SU-DHL-6 (cell line): ENCODE measurements around the gene TKFC.

Source experiments
- H2AFZ ChIP-seq: fragments of 200-600 bp; sonication (generic); 2 replicates; pipeline ENCODE4 v1.6.1; 2014; ENCODE audit warnings: low read depth, mild to moderate bottlenecking, moderate library complexity, mixed read lengths, antibody characterized with exemption, low read length; ENCODE audit not compliant: severe bottlenecking
- H3F3A ChIP-seq: fragments of 200-600 bp; shearing (Covaris generic); 2 replicates; pipeline ENCODE4 v1.6.0; 2016; ENCODE audit warnings: antibody characterized with exemption, mild to moderate bottlenecking; ENCODE audit not compliant: insufficient read depth
- H3K27ac ChIP-seq: fragments of 200-600 bp; sonication (generic); 2 replicates; pipeline ENCODE4 v1.5.1; 2016; ENCODE audit warnings: low read depth, mild to moderate bottlenecking, low read length, moderate library complexity, mixed read lengths
- H3K27me3 ChIP-seq: fragments of 200-600 bp; sonication (generic), shearing (Covaris generic); 2 replicates; pipeline ENCODE4 v1.6.0; 2014; ENCODE audit warnings: mild to moderate bottlenecking, low read length
- H3K36me3 ChIP-seq: fragments of 200-600 bp; sonication (generic); 2 replicates; pipeline ENCODE4 v1.6.1; 2014; ENCODE audit warnings: mild to moderate bottlenecking, low read length, mixed read lengths
- H3K4me2 ChIP-seq: fragments of 300-600, 200-600 bp; shearing (Covaris generic), sonication (generic); 2 replicates; pipeline ENCODE4 v1.6.0; 2014; ENCODE audit warnings: low read length, low read depth, mild to moderate bottlenecking; ENCODE audit not compliant: poor library complexity, severe bottlenecking
- H3K4me3 ChIP-seq: fragments of 200-600 bp; sonication (generic); 2 replicates; pipeline ENCODE4 v1.5.1; 2014; ENCODE audit warnings: antibody characterized with exemption, low read length, mild to moderate bottlenecking, mixed read lengths; ENCODE audit not compliant: insufficient read depth, poor library complexity, severe bottlenecking
- H3K79me2 ChIP-seq: fragments of 200-600 bp; sonication (generic); 2 replicates; pipeline ENCODE4 v1.6.1; 2014; ENCODE audit warnings: mild to moderate bottlenecking, low read length, moderate library complexity; ENCODE audit not compliant: insufficient read depth
- H3K9ac ChIP-seq: fragments of 200-600 bp; sonication (generic); 2 replicates; pipeline ENCODE4 v1.7.0; 2014; ENCODE audit warnings: mild to moderate bottlenecking, low read length
- H3K9me2 ChIP-seq: fragments of 200-600 bp; sonication (generic); replicated peaks from 2 replicates; pipeline ENCODE4 v1.6.1; 2014; ENCODE audit warnings: low read length; ENCODE audit not compliant: insufficient read depth
- H3K9me3 ChIP-seq: fragments of 200-600 bp; sonication (generic); 2 replicates; pipeline ENCODE4 v1.6.1; 2014; ENCODE audit warnings: low read length, mixed read lengths; ENCODE audit not compliant: insufficient read depth
- H4K20me1 ChIP-seq: fragments of 200-600 bp; sonication (generic); 2 replicates; pipeline ENCODE4 v1.6.1; 2014; ENCODE audit warnings: low read depth, mild to moderate bottlenecking, antibody characterized with exemption, low read length, moderate library complexity, mixed read lengths
- EZH2phosphoT487 ChIP-seq: fragments of 200-600 bp; sonication (generic), shearing (Covaris generic); conservative IDR thresholded peaks from 2 replicates; pipeline ENCODE4 v1.6.1; 2018; ENCODE audit warnings: mild to moderate bottlenecking, antibody characterized with exemption, low read length, moderate library complexity, mixed read lengths
- TF ChIP-seq, protein P1 (sequence below): fragments of 200-600 bp; sonication (generic); IDR thresholded peaks from one replicate; pipeline ENCODE4 v1.5.1; 2017; ENCODE audit warnings: antibody characterized with exemption, mild to moderate bottlenecking, low read length, moderate library complexity; ENCODE audit not compliant: insufficient read depth, poor library complexity, severe bottlenecking

TKFC gene

DNA sequence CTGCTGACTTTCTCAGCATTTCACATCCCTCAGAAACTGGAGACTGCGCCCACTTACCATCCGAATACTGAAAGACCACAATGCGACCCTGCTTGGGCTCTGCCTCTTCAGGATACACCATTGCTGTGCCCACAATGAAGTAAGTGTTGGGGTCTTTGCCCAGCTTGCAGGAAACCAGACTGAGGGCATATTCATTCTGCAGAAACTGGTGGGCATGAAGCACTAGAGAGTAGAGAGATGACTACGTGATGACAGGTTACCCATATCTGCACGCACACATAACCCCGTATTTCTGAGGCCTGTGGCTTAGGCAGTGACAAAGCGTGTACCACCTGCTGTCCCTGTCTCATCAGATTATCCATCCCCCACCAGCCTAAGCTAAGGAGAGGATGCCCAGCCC, 23.3 kb upstream of the TKFC start:
- no peaks in the 10 kb centered on the region for H3K79me2 ChIP-seq
- no peaks in the 10 kb centered on the region for H3F3A ChIP-seq
- no peak overlapping the region for H3K4me3 ChIP-seq
- no peak overlapping the region for H3K27ac ChIP-seq
- peaks cover 12% of the 10 kb centered on the region; the same call in 1 of the 2 replicates for H3K36me3 ChIP-seq
- no peak overlapping the region for H3K9ac ChIP-seq
- H3K4me2 ChIP-seq = no peak overlapping the region
- no peak for TF ChIP-seq EZH2phosphoT487
- TF ChIP-seq, protein P1, sequence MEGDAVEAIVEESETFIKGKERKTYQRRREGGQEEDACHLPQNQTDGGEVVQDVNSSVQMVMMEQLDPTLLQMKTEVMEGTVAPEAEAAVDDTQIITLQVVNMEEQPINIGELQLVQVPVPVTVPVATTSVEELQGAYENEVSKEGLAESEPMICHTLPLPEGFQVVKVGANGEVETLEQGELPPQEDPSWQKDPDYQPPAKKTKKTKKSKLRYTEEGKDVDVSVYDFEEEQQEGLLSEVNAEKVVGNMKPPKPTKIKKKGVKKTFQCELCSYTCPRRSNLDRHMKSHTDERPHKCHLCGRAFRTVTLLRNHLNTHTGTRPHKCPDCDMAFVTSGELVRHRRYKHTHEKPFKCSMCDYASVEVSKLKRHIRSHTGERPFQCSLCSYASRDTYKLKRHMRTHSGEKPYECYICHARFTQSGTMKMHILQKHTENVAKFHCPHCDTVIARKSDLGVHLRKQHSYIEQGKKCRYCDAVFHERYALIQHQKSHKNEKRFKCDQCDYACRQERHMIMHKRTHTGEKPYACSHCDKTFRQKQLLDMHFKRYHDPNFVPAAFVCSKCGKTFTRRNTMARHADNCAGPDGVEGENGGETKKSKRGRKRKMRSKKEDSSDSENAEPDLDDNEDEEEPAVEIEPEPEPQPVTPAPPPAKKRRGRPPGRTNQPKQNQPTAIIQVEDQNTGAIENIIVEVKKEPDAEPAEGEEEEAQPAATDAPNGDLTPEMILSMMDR = no peak
- no peaks in the 10 kb centered on the region for H3K27me3 ChIP-seq
- no peaks in the 10 kb centered on the region for H4K20me1 ChIP-seq
- H3K9me3 ChIP-seq = no peaks in the 10 kb centered on the region
- no peaks in the 10 kb centered on the region for H3K9me2 ChIP-seq
- H2AFZ ChIP-seq = no peak overlapping the region

DNA sequence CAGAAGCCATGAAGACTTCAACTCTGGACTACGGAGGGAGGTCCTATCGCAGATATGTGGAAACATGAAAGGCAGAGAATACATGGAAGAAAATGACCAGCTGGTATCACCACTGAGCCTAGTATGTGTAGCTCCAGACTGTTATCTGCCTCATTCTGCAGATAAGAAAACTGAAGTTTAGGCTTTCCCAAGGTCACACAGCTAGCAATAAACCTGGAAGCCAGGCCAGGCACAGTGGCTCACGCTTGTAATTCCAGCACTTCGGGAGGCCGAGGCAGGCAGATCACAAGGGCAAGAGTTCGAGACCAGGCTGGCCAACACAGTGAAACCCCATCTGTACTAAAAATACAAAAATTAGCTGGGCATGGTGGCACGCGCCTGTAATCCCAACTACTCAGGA, 22.3 kb upstream of the TKFC start:
- H4K20me1 ChIP-seq = no peaks in the 10 kb centered on the region
- no peaks in the 10 kb centered on the region for H3K27me3 ChIP-seq
- H3F3A ChIP-seq = no peaks in the 10 kb centered on the region
- no peak overlapping the region for H3K9ac ChIP-seq
- H2AFZ ChIP-seq = no peak overlapping the region
- H3K9me2 ChIP-seq = no peaks in the 10 kb centered on the region
- no peaks in the 10 kb centered on the region for H3K79me2 ChIP-seq
- peaks cover 12% of the 10 kb centered on the region; the same call in 1 of the 2 replicates for H3K36me3 ChIP-seq
- TF ChIP-seq EZH2phosphoT487 = no peak
- TF ChIP-seq, protein P1 = no peak
- H3K4me2 ChIP-seq = no peak overlapping the region
- H3K27ac ChIP-seq = no peak overlapping the region
- H3K4me3 ChIP-seq = no peak overlapping the region
- H3K9me3 ChIP-seq = no peaks in the 10 kb centered on the region

DNA sequence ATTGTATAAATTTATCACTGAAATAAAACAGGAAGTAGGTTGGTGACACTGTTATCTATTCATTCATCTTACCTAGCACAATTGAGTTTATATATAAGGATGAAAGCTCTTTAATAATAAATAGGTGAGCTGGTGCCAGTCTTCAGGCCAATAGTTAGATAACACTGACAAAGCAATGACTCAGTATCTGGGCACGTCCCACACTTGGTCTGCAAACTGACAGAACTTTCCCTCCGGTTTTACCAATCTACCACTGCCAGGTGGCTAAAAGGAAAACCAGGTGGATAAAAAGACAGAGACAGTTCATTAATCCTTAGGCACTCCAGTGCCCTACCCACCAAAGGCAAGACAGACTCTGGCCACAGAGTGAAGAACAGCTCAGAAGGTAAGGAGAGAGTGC, 17.8 kb upstream of the TKFC start:
- Histone ChIP-seq H3F3A (no peaks in the 10 kb centered on the region), H2AFZ (no peak overlapping the region), H3K79me2 (no peaks in the 10 kb centered on the region), H3K4me2 (no peak overlapping the region), H3K27ac (no peak overlapping the region), H3K27me3 (no peaks in the 10 kb centered on the region), H3K9ac (no peak overlapping the region), H4K20me1 (no peaks in the 10 kb centered on the region), H3K36me3 (peaks cover 17% of the 10 kb centered on the region; the same call in 1 of the 2 replicates), H3K9me3 (no peaks in the 10 kb centered on the region), H3K4me3 (no peak overlapping the region), H3K9me2 (no peaks in the 10 kb centered on the region)
- TF ChIP-seq, protein P1 = no peak
- no peak for TF ChIP-seq EZH2phosphoT487
